HG03280 (cell line): ENCODE data around the gene ADIG.
"Not testable (repeated sequence)": the region's sequence is repeated elsewhere in the genome, so short reads cannot be mapped to it uniquely, and the experiment has no call there.

ENCODE experiments used
- ATAC-seq: cut with Tn5 transposase; IDR thresholded peaks from one replicate; pipeline ENCODE4 v1.9.1; 2021; ENCODE audit warnings: mild to moderate bottlenecking, moderate library complexity; ENCODE audit not compliant: unreplicated experiment

The ADIG gene

DNA sequence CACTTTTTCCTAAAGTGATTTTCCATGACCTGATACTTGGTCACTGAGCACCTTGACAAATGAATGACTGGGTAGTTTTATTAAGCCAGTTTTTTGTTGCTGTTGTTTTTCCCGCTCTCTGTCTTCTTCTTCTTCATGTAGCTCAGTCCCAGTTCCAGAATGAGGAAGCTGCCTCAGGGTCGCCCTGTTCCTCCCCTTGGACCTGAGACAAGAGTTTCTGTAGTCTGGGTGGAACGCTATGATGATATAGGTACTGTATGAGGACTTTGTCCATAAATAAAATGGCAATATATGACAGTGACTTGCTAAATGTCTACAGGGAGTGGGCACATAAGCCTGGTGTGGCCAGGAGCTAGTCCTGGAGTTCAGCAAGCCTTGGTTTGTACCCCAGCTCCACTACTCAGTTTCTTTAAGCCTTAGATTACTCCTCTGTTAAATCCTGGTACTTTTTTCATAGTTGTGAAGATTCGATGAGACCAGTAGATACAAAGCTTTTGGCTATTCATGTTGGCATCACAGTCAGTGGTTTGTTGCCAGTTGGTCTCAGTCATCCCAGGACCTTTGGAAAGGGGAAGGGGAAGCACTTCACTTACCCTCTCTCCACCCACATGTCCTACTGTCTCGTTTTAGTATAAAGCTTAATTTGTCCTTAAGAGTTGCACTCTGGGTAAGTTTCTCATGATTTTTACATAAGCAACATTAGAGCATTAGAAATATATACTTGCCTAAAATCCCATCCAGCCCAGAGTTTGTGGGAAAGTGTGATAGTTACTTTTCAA, 11.1 kb upstream of the ADIG start:
- no peak for ATAC-seq

DNA sequence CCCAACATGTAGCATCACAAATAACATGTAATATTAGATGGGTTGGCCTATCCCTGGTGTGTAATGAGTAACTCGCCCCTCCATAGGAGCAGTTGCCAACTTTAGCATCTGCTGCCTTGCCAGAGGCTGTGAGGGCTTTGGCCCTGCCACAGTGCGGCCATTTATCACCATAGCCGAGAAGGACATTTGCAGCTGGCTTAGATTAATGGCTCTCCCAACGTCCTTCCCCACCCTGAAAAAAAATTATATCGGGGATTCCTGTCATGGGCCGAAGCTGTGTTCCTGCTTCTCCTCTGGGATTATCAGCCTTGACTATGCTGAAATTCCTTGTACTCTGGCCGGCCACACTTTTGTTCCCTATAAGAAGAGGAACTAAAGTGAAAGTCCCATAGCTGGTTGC, 7.6 kb upstream of the ADIG start:
- no peak for ATAC-seq

GRCh38 chr20:38579219-38579910, 1.6 kb upstream of the ADIG start:
- no peak for ATAC-seq

GRCh38 chr20:38579921-38580320, 1.1 kb upstream of the ADIG start:
- no peak for ATAC-seq

GRCh38 chr20:38581830-38582358, 897 bp downstream of the ADIG start:
- ATAC-seq: no peak

GRCh38 chr20:38583306-38583705, 2.3 kb downstream of the ADIG start:
- ATAC-seq: no peak

- no peak for ATAC-seq
Measured at GRCh38 chr20:38584099-38584763, 3.2 kb downstream of the ADIG start.

DNA sequence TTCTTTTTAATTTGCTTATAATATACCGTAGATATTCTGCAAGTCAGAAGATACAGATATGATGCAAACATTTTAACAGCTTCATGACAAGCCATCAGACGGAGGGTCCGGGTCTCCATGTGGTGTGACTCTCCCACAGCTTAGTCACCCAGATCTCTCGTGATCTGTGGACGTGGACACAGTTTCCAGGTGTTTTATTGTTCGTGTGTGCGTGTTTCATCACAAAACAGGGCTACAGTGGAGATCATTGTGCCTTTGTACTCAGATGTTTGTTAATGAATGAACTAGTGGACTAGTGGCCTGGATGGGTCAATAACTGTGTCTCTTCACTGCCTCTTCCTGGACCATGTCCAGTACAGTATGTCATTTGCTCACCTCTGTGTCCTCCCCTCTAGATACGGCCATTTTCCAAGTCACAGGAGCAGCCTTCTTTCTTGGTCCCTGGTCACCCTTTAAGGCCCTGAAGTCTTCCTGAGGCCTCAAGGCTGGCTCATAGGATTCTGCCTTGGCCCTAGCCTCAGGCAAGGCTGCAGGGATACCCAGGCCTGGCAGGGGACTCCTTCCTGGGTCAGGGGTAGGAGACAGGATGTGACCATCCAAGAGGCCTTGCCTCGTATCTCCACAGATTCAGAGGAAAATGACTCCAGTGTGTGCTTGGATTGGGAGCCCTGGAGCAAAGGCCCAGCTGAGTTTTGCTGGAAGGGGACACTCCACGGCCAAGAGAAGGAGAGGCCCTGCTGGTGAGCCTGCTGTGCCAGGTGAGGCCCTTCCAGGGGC, 4.6 kb downstream of the ADIG start:
- ATAC-seq: no peak

GRCh38 chr20:38586181-38586525, 5.2 kb downstream of the ADIG start:
- no peak for ATAC-seq

DNA sequence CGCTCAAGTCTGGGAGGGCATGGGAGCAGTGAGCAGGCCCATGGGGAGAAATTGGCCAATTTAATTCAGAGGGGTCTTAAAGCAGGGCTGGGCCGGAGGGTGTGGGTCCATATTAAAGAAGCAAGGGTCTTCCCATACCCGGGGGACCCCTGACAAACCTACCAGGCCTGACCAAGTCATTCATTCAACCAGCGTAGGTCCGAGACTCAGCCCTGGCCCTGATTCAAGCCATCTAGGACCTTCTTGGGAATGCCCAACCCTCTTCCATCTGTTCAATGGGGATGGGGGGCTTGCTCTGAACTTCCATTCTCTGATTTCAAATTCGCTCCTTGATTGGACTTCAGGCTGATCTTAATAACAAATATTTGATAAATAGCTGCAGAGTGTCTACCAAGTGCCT, 7.3 kb downstream of the ADIG start:
- no peak for ATAC-seq

DNA sequence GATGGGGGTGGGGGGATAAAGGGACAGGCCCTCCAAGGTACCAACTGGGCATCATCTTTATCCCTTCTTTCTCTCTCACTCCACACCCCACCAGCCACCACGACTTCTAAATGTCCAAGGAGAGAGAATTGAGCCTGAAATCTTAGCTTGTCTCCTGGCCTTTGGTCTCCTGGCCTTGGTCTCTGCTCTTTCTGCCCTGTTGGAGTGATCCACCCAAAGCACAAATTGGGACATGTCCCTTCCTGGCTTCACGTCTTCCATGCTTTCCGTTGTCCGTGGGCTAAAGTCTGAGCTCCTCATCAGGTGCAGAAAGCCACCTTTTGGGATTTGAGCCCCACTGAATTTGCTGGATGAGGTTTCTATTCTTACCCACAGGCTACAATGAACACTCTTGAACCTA, 8.4 kb downstream of the ADIG start:
- no peak for ATAC-seq

- ATAC-seq: no peak
Measured at GRCh38 chr20:38589967-38590675, 9.1 kb downstream of the ADIG start.

GRCh38 chr20:38590676-38591473, 9.9 kb downstream of the ADIG start:
- ATAC-seq: no peak

- no peak for ATAC-seq
Measured at GRCh38 chr20:38591474-38592410, 10.7 kb downstream of the ADIG start.

GRCh38 chr20:38592411-38592790, 11.4 kb downstream of the ADIG start:
- not testable (repeated sequence) for ATAC-seq

GRCh38 chr20:38594281-38594680, 13.3 kb downstream of the ADIG start:
- ATAC-seq: not testable (repeated sequence)

DNA sequence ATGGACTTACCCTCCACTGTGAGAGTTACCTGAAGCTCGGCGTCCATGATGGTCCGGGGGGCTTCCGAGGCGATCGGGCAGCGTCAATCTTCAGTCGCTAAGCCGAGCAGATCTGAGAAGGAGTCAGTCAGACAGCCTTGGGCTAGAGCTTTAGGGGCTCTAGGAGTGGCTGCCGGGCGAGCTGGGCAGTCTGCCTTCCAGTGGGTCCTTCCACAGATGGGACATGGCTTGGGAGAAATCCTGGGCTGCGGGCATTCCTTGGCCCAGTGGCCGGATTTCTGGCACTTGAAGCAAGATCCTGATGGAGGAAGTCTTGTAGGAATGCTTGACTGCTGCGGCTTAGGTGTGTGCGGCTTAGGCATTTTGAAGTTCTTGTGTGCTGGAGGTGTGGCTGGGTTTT, 14.9 kb downstream of the ADIG start:
- not testable (repeated sequence) for ATAC-seq

DNA sequence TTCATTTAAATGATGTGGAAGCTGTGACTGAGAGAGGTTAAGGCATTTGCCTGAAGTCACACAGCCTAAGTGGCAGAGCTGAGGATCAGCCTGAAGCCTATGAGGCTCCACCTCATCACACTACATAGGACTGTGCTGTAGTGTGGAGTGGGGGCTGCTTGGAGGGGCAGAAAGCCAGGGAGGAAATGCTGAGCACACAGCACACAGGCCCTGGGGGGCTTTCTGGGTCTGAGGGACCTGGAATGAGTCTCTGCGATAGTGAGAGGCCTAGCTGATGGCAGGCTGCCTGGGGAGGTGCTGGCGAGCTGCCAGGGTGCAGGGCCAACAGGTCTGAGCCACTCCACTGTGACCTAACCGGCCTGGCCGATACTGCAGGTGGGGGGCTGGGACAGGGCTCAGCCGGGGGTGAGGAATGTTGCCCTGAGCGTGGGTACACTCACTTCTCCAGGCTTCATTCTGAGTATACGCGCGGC, 18.4 kb downstream of the ADIG start:
- no peak for ATAC-seq
